ENCODE results near the gene ART3.

ART3 gene, protein sequence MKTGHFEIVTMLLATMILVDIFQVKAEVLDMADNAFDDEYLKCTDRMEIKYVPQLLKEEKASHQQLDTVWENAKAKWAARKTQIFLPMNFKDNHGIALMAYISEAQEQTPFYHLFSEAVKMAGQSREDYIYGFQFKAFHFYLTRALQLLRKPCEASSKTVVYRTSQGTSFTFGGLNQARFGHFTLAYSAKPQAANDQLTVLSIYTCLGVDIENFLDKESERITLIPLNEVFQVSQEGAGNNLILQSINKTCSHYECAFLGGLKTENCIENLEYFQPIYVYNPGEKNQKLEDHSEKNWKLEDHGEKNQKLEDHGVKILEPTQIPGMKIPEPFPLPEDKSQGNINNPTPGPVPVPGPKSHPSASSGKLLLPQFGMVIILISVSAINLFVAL

DNA sequence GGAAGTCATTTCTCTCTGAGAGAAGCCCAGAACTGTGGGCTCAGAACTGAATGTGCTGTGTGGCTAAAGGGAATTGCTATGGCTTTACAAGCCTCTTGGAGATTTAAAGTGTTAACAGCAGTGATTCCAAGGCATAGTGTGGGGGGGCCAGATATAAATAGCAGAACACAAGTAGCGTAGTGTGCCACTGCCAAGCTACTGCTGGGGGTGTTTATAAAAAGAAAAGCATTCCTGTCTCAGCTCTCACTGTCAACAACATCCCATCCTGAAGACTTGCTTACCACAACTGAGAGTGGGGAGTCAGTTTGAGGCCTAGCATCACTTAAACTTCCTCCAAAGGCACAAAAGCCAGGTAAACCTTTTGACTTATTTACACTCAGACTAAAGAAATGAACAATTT, at the start of gene ART3:
TSS of gene ART3 (plus strand) at position 242 of the 400 bp plus-strand sequence. CDS start 1,181 bp downstream, outside the sequence.
- Mint-ChIP-seq H3K36me3 (ENCODE audit: low read depth) (no peaks in the 10 kb centered on the region), H3K4me1 (no peaks in the 10 kb centered on the region), H3K9me3 (no peaks in the 10 kb centered on the region), H3K27me3 (ENCODE audit: low read depth, poor library complexity) (peaks cover 4% of the 10 kb centered on the region), H3K27ac (no peak within 1 kb of the TSS), H3K4me3 (no peak within 1 kb of the TSS)
- DNase-seq = no peak
- TF ChIP-seq, protein P1, sequence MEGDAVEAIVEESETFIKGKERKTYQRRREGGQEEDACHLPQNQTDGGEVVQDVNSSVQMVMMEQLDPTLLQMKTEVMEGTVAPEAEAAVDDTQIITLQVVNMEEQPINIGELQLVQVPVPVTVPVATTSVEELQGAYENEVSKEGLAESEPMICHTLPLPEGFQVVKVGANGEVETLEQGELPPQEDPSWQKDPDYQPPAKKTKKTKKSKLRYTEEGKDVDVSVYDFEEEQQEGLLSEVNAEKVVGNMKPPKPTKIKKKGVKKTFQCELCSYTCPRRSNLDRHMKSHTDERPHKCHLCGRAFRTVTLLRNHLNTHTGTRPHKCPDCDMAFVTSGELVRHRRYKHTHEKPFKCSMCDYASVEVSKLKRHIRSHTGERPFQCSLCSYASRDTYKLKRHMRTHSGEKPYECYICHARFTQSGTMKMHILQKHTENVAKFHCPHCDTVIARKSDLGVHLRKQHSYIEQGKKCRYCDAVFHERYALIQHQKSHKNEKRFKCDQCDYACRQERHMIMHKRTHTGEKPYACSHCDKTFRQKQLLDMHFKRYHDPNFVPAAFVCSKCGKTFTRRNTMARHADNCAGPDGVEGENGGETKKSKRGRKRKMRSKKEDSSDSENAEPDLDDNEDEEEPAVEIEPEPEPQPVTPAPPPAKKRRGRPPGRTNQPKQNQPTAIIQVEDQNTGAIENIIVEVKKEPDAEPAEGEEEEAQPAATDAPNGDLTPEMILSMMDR (IDR thresholded peaks at IDR 0.05) = no peak

DNA sequence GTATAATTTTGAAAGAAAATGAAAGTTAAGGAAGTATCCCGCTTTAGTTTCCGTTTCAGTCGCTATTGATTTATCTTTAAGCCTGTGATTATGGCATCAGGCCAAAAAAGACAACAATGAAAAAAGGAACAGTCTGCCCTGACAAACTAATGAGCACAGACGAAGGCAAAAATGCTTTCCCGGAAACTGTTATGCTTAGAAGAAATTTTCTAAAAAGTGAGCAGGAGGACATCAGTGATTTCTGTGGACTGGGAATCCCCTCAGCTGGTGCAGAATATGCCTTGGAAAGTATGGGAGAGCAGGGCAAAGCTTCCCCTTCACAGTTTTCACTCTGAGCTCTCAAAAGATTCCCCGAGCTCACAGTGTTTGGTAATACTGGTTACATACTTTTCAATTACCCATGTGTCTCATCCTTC, 46.2 kb upstream of the ART3 start:
- Mint-ChIP-seq H3K4me3 (no peak overlapping the region), H3K36me3 (ENCODE audit: low read depth) (no peaks in the 10 kb centered on the region), H3K27ac (no peak overlapping the region), H3K9me3 (no peaks in the 10 kb centered on the region), H3K27me3 (ENCODE audit: low read depth, poor library complexity) (peaks cover 35% of the 10 kb centered on the region), H3K4me1 (peaks cover 8% of the 10 kb centered on the region)
- no peak for DNase-seq
- TF ChIP-seq, protein P1 (IDR thresholded peaks at IDR 0.05) = no peak

DNA sequence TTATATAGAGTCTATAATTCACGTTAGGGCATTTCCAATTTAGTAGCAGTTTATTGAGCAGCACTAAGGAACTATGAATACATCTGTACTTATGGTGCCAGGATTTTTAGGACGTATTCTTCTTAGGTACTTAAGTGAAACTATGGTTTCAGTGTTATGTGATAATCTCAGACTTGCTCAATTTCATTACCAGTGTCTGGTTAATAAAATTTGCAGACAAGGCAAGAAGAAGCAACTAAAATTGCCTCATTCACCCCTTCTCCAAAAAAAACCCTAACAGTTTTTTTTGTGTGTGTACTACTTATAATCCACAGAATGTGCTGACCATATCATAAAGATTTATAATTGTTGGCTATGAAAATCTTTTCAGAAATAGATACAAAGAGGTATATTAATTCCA, 45.2 kb upstream of the ART3 start:
- Mint-ChIP-seq H3K4me1 (peaks cover 3% of the 10 kb centered on the region), H3K27me3 (ENCODE audit: low read depth, poor library complexity) (peaks cover 35% of the 10 kb centered on the region), H3K36me3 (ENCODE audit: low read depth) (no peaks in the 10 kb centered on the region), H3K9me3 (no peaks in the 10 kb centered on the region), H3K4me3 (no peak overlapping the region), H3K27ac (no peak overlapping the region)
- no peak for DNase-seq
- TF ChIP-seq, protein P1 (IDR thresholded peaks at IDR 0.05) = no peak

DNA sequence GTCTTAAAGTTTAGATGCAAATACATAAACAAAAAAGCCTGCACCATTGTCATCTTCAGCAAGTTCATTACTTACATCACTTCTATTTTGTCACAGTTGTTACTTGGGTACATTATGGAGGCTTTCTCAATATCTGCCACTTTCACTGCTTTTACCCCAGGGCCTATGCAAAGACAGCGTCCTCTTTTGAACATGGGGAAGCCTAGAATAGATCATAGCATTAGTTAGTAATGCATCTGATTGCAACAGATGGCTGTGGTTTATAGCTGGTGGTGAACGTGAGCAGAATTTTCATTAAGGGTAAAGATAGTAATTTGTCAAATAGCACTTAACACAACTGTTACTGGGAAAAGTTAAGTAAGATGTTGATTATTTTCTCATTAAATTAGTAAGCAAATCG, 39.4 kb upstream of the ART3 start:
- H3K9me3 Mint-ChIP-seq = no peaks in the 10 kb centered on the region
- H3K36me3 Mint-ChIP-seq (ENCODE audit: low read depth) = no peaks in the 10 kb centered on the region
- no peak overlapping the region for H3K27ac Mint-ChIP-seq
- TF ChIP-seq, protein P1 (IDR thresholded peaks at IDR 0.05) = no peak
- H3K27me3 Mint-ChIP-seq (ENCODE audit: low read depth, poor library complexity) = peaks cover 6% of the 10 kb centered on the region
- no peaks in the 10 kb centered on the region for H3K4me1 Mint-ChIP-seq
- no peak overlapping the region for H3K4me3 Mint-ChIP-seq
- DNase-seq = no peak

DNA sequence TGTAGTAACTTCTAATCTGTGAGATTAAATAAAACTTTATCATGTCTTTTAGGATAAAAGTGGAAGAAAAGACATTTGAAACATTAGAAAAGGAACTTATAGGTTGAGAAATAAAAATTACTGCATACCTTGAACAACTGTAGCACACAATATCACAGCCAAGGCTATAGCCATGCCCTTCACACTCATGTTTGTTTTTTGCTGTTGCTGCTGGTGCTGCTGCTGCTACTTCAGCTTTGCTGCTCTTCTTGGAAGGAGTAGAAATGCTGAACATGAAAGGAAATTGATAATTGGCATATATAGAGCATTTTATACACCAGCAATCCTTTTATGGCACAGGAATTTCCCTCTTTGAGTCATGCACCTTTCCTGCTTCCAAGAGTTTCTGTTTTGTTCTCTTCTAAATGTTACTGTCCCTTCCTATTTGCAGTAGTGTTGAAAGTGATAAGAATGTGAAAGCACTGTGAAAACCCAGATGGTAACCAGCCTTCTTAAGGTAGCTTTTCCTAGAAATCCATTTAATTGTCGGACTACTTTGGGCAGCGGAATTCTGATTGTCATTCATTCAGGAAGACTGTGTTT, 38.6 kb upstream of the ART3 start, which contains the start of gene CXCL11:
TSS of gene CXCL11 (minus strand) at position 272 of the 582 bp plus-strand sequence. CDS start at position 189, 83 bp downstream.
- H3K4me1 Mint-ChIP-seq = no peaks in the 10 kb centered on the region
- H3K27ac Mint-ChIP-seq = no peak within 1 kb of the TSS
- no peaks in the 10 kb centered on the region for H3K36me3 Mint-ChIP-seq (ENCODE audit: low read depth)
- no peak within 1 kb of the TSS for H3K4me3 Mint-ChIP-seq
- H3K9me3 Mint-ChIP-seq = no peaks in the 10 kb centered on the region
- TF ChIP-seq, protein P1 (IDR thresholded peaks at IDR 0.05) = no peak
- DNase-seq = no peak
- peaks cover 3% of the 10 kb centered on the region for H3K27me3 Mint-ChIP-seq (ENCODE audit: low read depth, poor library complexity)
